CD14-positive monocyte (primary cell): ENCODE results near the gene CCDC122. TPM values are rescaled to one million over a fixed set of nuclear protein-coding genes. Genes with fewer than 3 reads are reported as not detected.

Experiments
- DNase-seq, 3 donors: peaks; one replicate each; pipeline ENCODE4 v3.0.0-alpha.2; 2011 to 2022
- H2AFZ ChIP-seq: 2 replicates; pipeline ENCODE4 v1.6.0; 2012; ENCODE audit warnings: mild to moderate bottlenecking, low read depth, low read length, inconsistent platforms; ENCODE audit not compliant: insufficient read depth, poor library complexity, severe bottlenecking
- H3K27ac ChIP-seq, 2 donors: 1 replicate in 1 of 2; 2 replicates in 1 of 2; pipeline ENCODE4 v1.5.1; 2012 to 2013; ENCODE audit warnings: low read length in 2 of 2, control low read depth in 1 of 2, inconsistent platforms in 1 of 2, low read depth in 1 of 2, mild to moderate bottlenecking in 1 of 2
- H3K27me3 ChIP-seq, 2 donors: one replicate each; pipeline versions ENCODE4 v1.6.0 to v1.6.1; 2011 to 2013; ENCODE audit warnings: low read length in 2 of 2; ENCODE audit not compliant: control insufficient read depth in 2 of 2, insufficient read depth in 2 of 2
- H3K36me3 ChIP-seq, 2 donors: replicated peaks in 1 of 2; 1 replicate in 1 of 2; 2 replicates in 1 of 2; pipeline versions ENCODE4 v1.5.1 to v1.6.1; 2012 to 2013; ENCODE audit warnings: low read length in 2 of 2, control low read depth in 1 of 2, inconsistent platforms in 1 of 2, mild to moderate bottlenecking in 1 of 2; ENCODE audit not compliant: insufficient read depth in 2 of 2, control insufficient read depth in 1 of 2
- H3K4me1 ChIP-seq, 2 donors: 1 replicate in 1 of 2; 2 replicates in 1 of 2; pipeline versions ENCODE4 v1.5.1 to v1.6.1; 2012 to 2013; ENCODE audit warnings: low read length in 2 of 2, control low read depth in 1 of 2, inconsistent platforms in 1 of 2, mild to moderate bottlenecking in 1 of 2, moderate library complexity in 1 of 2; ENCODE audit not compliant: insufficient read depth in 2 of 2, control insufficient read depth in 1 of 2
- H3K4me2 ChIP-seq: replicated peaks from 2 replicates; pipeline ENCODE3; 2012; ENCODE audit warnings: low read length, moderate library complexity, mild to moderate bottlenecking; ENCODE audit not compliant: poor library complexity, severe bottlenecking; ENCODE audit errors: extremely low read depth
- H3K4me3 ChIP-seq, 3 experiments: fragments of 200-600 bp in 1 of 3; sonication (generic) in 1 of 3; replicated peaks in 1 of 3; 1 replicate in 2 of 3; 2 replicates in 1 of 3; pipeline ENCODE4 v1.5.1; 2011 to 2013; ENCODE audit warnings: low read length in 3 of 3, mild to moderate bottlenecking in 3 of 3, control low read depth in 2 of 3, low read depth in 2 of 3, inconsistent platforms in 1 of 3, moderate library complexity in 1 of 3
- H3K79me2 ChIP-seq: 2 replicates; pipeline ENCODE4 v1.6.0; 2012; ENCODE audit warnings: mild to moderate bottlenecking, control low read depth, inconsistent platforms, low read length, moderate library complexity; ENCODE audit not compliant: insufficient read depth
- H3K9ac ChIP-seq: 2 replicates; pipeline ENCODE4 v1.6.0; 2017; ENCODE audit warnings: low read length, mild to moderate bottlenecking; ENCODE audit not compliant: insufficient read depth, poor library complexity, severe bottlenecking
- H3K9me3 ChIP-seq, 2 donors: replicated peaks in 1 of 2; 1 replicate in 1 of 2; 2 replicates in 1 of 2; pipeline versions ENCODE4 v1.5.1 to v1.6.1; 2012 to 2013; ENCODE audit warnings: low read length in 2 of 2, control low read depth in 1 of 2; ENCODE audit not compliant: control insufficient read depth in 1 of 2, insufficient read depth in 1 of 2
- H4K20me1 ChIP-seq: 2 replicates; pipeline ENCODE4 v1.6.0; 2012; ENCODE audit warnings: mild to moderate bottlenecking, low read length, control low read depth, moderate library complexity; ENCODE audit not compliant: insufficient read depth
- H3K27ac Mint-ChIP-seq, 7 donors: one replicate each; pipeline ENCODE4 v1.8.0; 2020; ENCODE audit warnings: mild to moderate bottlenecking in 7 of 7, mixed read lengths in 7 of 7, moderate library complexity in 6 of 7, inconsistent platforms in 2 of 7
- H3K27me3 Mint-ChIP-seq, 3 donors: one replicate each; pipeline ENCODE4 v1.8.0; 2021 to 2022; ENCODE audit warnings: low read depth in 3 of 3, mild to moderate bottlenecking in 3 of 3, mixed read lengths in 3 of 3, moderate library complexity in 3 of 3, inconsistent platforms in 1 of 3
- H3K36me3 Mint-ChIP-seq, 2 donors: one replicate each; pipeline ENCODE4 v1.8.0; 2020; ENCODE audit warnings: mixed read lengths in 2 of 2, inconsistent platforms in 1 of 2, mild to moderate bottlenecking in 1 of 2
- H3K4me1 Mint-ChIP-seq: one replicate; pipeline ENCODE4 v1.8.0; 2020; ENCODE audit warnings: mild to moderate bottlenecking, mixed read lengths
- H3K4me3 Mint-ChIP-seq, 2 donors: one replicate each; pipeline ENCODE4 v1.8.0; 2020; ENCODE audit warnings: mild to moderate bottlenecking in 2 of 2, mixed read lengths in 2 of 2, moderate library complexity in 1 of 2
- H3K9me3 Mint-ChIP-seq, 7 donors: one replicate each; pipeline ENCODE4 v1.8.0; 2020 to 2022; ENCODE audit warnings: mixed read lengths in 7 of 7, mild to moderate bottlenecking in 6 of 7, moderate library complexity in 6 of 7, inconsistent platforms in 2 of 7
- CTCF ChIP-seq: fragments of 200-600 bp; IDR thresholded peaks from one replicate; pipeline ENCODE4 v1.8.0; 2022; ENCODE audit warnings: antibody characterized with exemption, mild to moderate bottlenecking
- WGBS: methylation state at CpG from one replicate; pipeline ENCODE4 v1.1.5; 2013; ENCODE audit warnings: missing lambda C conversion rate; ENCODE audit not compliant: insufficient coverage; 5-methylcytosine and 5-hydroxymethylcytosine counted together
- intact Hi-C, 2 donors: fragments of 100-400 bp; cut with micrococcal nuclease; formaldehyde crosslinking; loops; one replicate each; pipeline versions ENCODE4 v1.15.0 to v1.15.1; 2023
- polyA plus RNA-seq, 3 donors: library from polyadenylated mRNA; depleted of rRNA in 1 of 3; unstranded in 2 of 3; stranded (reverse) in 1 of 3; fragments of 300-500 nt in 2 of 3; fragments of >200 nt in 1 of 3; fragmentation: Illumina TruSeq in 2 of 3; gene quantifications; 1 replicate in 2 of 3; 2 replicates in 1 of 3; pipeline ENCODE4 v1.2.3, GENCODE V29; 2012 to 2021

Gene CCDC122
- polyA plus RNA-seq, 3 donors: 0.16 to 8.0 (median 0.52) TPM

DNA sequence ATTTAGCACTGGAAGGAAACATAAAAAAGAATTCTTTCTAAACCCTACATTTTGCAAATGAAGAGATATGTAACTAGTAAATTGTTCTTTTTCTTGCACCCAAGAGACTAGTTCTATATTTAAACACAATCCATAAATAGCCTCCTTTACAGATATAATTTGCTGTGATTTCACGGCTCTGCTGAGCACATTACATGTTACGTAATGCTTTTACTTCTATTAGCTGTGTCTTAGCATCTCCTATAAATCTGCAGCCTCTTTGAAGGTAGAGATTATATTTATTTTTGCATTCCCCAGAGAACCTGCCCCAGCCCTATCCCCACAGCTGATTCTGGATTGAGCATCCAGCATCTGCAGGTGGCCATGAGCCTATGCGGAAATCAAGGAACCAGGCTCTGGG lies 32.3 kb upstream of the CCDC122 start:
- intact Hi-C loops: loop anchor here (10.0 kb wide), 2 partner anchors 133 to 143 kb away; no protein-coding TSS in a partner anchor
- Mint-ChIP-seq H3K36me3 (peaks cover 0 to 7% of the 10 kb centered on the region in 2 donors), H3K4me1 (peaks cover 8% of the 10 kb centered on the region), H3K27ac (no peak overlapping the region), H3K9me3 (peaks cover 0 to 6% (median 2%) of the 10 kb centered on the region in 7 donors), H3K4me3 (no peak overlapping the region), H3K27me3 (peaks cover 71 to 86% (median 71%) of the 10 kb centered on the region in 3 donors)
- Histone ChIP-seq H3K9ac (no peak overlapping the region), H3K9me3 (peaks cover 0 to 1% of the 10 kb centered on the region in 2 donors), H3K36me3 (no peaks in the 10 kb centered on the region), H3K4me1 (no peaks in the 10 kb centered on the region), H3K4me2 (no peak overlapping the region), H2AFZ (no peak overlapping the region), H3K27ac (no peak overlapping the region), H3K79me2 (no peaks in the 10 kb centered on the region), H3K4me3 (no peak overlapping the region), H4K20me1 (no peaks in the 10 kb centered on the region), H3K27me3 (peaks cover 78 to 91% of the 10 kb centered on the region in 2 donors)
- TF ChIP-seq CTCF: no peak
- DNase-seq: no peak
- 40% methylated on average over 1 of the region's 3 CpGs for WGBS

DNA sequence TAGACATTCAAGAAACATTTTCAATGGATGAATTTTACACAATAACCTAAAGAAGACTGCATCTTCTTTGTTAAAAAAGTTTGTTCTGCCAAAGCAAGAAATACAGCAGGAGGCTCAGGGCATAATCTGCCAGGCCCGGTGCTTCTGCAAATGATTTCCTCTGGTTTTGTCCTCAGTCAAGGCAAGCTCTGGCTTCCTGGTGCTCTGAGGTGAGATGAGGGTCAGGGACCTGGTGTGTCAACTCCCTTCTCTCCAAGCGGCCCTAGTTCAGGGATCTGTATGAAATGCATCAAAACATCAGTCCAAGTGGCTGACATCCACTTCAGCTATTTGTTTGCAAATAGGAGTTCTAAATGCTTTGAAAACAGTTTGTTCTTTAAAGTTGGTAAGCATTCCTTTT lies 31.7 kb upstream of the CCDC122 start:
- Histone ChIP-seq H3K36me3 (no peaks in the 10 kb centered on the region), H3K4me3 (no peak overlapping the region), H3K4me2 (no peak overlapping the region), H3K79me2 (no peaks in the 10 kb centered on the region), H4K20me1 (no peaks in the 10 kb centered on the region), H3K4me1 (no peaks in the 10 kb centered on the region), H3K27me3 (peaks cover 72 to 88% of the 10 kb centered on the region in 2 donors), H3K27ac (no peak overlapping the region), H3K9me3 (no peaks in the 10 kb centered on the region), H2AFZ (no peak overlapping the region), H3K9ac (no peak overlapping the region)
- DNase-seq: no peak
- intact Hi-C loops: loop anchor here (10.0 kb wide), 2 partner anchors 134 to 144 kb away; no protein-coding TSS in a partner anchor
- Mint-ChIP-seq H3K4me1 (peaks cover 8% of the 10 kb centered on the region), H3K27me3 (peaks cover 70 to 81% (median 74%) of the 10 kb centered on the region in 3 donors), H3K36me3 (peaks cover 0 to 7% of the 10 kb centered on the region in 2 donors), H3K27ac (no peak overlapping the region), H3K9me3 (peaks cover 0 to 6% (median 2%) of the 10 kb centered on the region in 7 donors), H3K4me3 (peak overlapping the region in 1 of 2 donors; percentile 40)
- 0% methylated on average over 1 of the region's 2 CpGs for WGBS
- TF ChIP-seq CTCF: no peak
